Memory B cell (primary cell): ENCODE results near the gene CAMKMT.

Source experiments
- ATAC-seq: fragments of 150-1000 bp; cut with Tn5 transposase; 2 replicates; pipeline ENCODE4 v1.10.0; 2021; ENCODE audit warnings: low read depth, mild to moderate bottlenecking, moderate library complexity
- DNase-seq, 2 donors: peaks; one replicate each; pipeline ENCODE4 v3.0.0; 2022; ENCODE audit warnings: low spot score in 2 of 2
- H3K27ac Mint-ChIP-seq: one replicate; pipeline ENCODE4 v1.8.0; 2022; ENCODE audit warnings: mild to moderate bottlenecking, moderate library complexity, mixed read lengths
- H3K27me3 Mint-ChIP-seq: one replicate; pipeline ENCODE4 v1.8.0; 2022; ENCODE audit warnings: mixed read lengths
- H3K36me3 Mint-ChIP-seq: one replicate; pipeline ENCODE4 v1.8.0; 2022; ENCODE audit warnings: mild to moderate bottlenecking, mixed read lengths
- H3K4me1 Mint-ChIP-seq: one replicate; pipeline ENCODE4 v1.8.0; 2022; ENCODE audit warnings: mixed read lengths
- H3K4me3 Mint-ChIP-seq: one replicate; pipeline ENCODE4 v1.8.0; 2022; ENCODE audit warnings: mild to moderate bottlenecking, moderate library complexity, mixed read lengths
- H3K9me3 Mint-ChIP-seq: one replicate; pipeline ENCODE4 v1.8.0; 2022; ENCODE audit warnings: mixed read lengths

The CAMKMT gene

GRCh38 chr2:44799105-44799504, 437.4 kb downstream of the CAMKMT start:
- DNase-seq: no peak
- peaks cover 27% of the 10 kb centered on the region for H3K27me3 Mint-ChIP-seq
- no peak for ATAC-seq
- no peak overlapping the region for H3K4me3 Mint-ChIP-seq
- H3K36me3 Mint-ChIP-seq: no peaks in the 10 kb centered on the region
- peaks cover 8% of the 10 kb centered on the region for H3K4me1 Mint-ChIP-seq
- H3K27ac Mint-ChIP-seq: no peak overlapping the region
- no peaks in the 10 kb centered on the region for H3K9me3 Mint-ChIP-seq

- H3K4me3 Mint-ChIP-seq: no peak overlapping the region
- no peak for ATAC-seq
- no peaks in the 10 kb centered on the region for H3K9me3 Mint-ChIP-seq
Measured at GRCh38 chr2:44799754-44800153, 438.0 kb downstream of the CAMKMT start.

GRCh38 chr2:44801289-44801840, 439.6 kb downstream of the CAMKMT start:
- Mint-ChIP-seq H3K27ac (no peak overlapping the region), H3K4me1 (peaks cover 10% of the 10 kb centered on the region), H3K9me3 (no peaks in the 10 kb centered on the region), H3K4me3 (peak overlapping the region; percentile 78), H3K27me3 (peaks cover 37% of the 10 kb centered on the region), H3K36me3 (no peaks in the 10 kb centered on the region)
- peak; percentile 34 for ATAC-seq
- DNase-seq: no peak

More at GRCh38 chr2:44799754-44800153, 438.0 kb downstream of the CAMKMT start:
- peaks cover 9% of the 10 kb centered on the region for H3K4me1 Mint-ChIP-seq
- DNase-seq: no peak
- peaks cover 28% of the 10 kb centered on the region for H3K27me3 Mint-ChIP-seq
- no peaks in the 10 kb centered on the region for H3K36me3 Mint-ChIP-seq
- no peak overlapping the region for H3K27ac Mint-ChIP-seq

- DNase-seq: peak in 1 of 2 donors; percentile 25
- no peak for ATAC-seq
- no peaks in the 10 kb centered on the region for H3K36me3 Mint-ChIP-seq
- no peak overlapping the region for H3K27ac Mint-ChIP-seq
- peaks cover 37% of the 10 kb centered on the region for H3K27me3 Mint-ChIP-seq
- peaks cover 10% of the 10 kb centered on the region for H3K4me1 Mint-ChIP-seq
- no peaks in the 10 kb centered on the region for H3K9me3 Mint-ChIP-seq
- H3K4me3 Mint-ChIP-seq: peak overlapping the region; percentile 78
Measured at GRCh38 chr2:44801841-44802776, 440.4 kb downstream of the CAMKMT start.

GRCh38 chr2:44802777-44803424, 441.2 kb downstream of the CAMKMT start:
- Mint-ChIP-seq H3K27ac (no peak overlapping the region), H3K4me1 (peaks cover 10% of the 10 kb centered on the region), H3K9me3 (no peaks in the 10 kb centered on the region), H3K4me3 (no peak overlapping the region), H3K36me3 (no peaks in the 10 kb centered on the region), H3K27me3 (peaks cover 38% of the 10 kb centered on the region)
- DNase-seq: no peak
- no peak for ATAC-seq

- no peak for DNase-seq
- ATAC-seq: peak; percentile 32
- Mint-ChIP-seq H3K27me3 (peaks cover 28% of the 10 kb centered on the region), H3K4me1 (peaks cover 10% of the 10 kb centered on the region), H3K27ac (no peak overlapping the region), H3K9me3 (no peaks in the 10 kb centered on the region), H3K4me3 (no peak overlapping the region), H3K36me3 (no peaks in the 10 kb centered on the region)
Measured at GRCh38 chr2:44804406-44805265, 442.9 kb downstream of the CAMKMT start.

- Mint-ChIP-seq H3K36me3 (no peaks in the 10 kb centered on the region), H3K27me3 (peaks cover 27% of the 10 kb centered on the region), H3K4me3 (no peak overlapping the region), H3K9me3 (no peaks in the 10 kb centered on the region), H3K27ac (no peak overlapping the region), H3K4me1 (peaks cover 10% of the 10 kb centered on the region)
- no peak for DNase-seq
- no peak for ATAC-seq
Measured at GRCh38 chr2:44805401-44806235, 443.9 kb downstream of the CAMKMT start.

- H3K36me3 Mint-ChIP-seq: no peaks in the 10 kb centered on the region
- no peak for DNase-seq
- H3K9me3 Mint-ChIP-seq: peaks cover 1% of the 10 kb centered on the region
- no peak overlapping the region for H3K27ac Mint-ChIP-seq
- ATAC-seq: no peak
- H3K27me3 Mint-ChIP-seq: peaks cover 32% of the 10 kb centered on the region
- H3K4me1 Mint-ChIP-seq: peaks cover 2% of the 10 kb centered on the region
- no peak overlapping the region for H3K4me3 Mint-ChIP-seq
Measured at GRCh38 chr2:44807201-44808025, 445.7 kb downstream of the CAMKMT start.

- Mint-ChIP-seq H3K9me3 (peaks cover 1% of the 10 kb centered on the region), H3K27me3 (peaks cover 27% of the 10 kb centered on the region), H3K4me1 (no peaks in the 10 kb centered on the region), H3K4me3 (no peak overlapping the region), H3K27ac (no peak overlapping the region), H3K36me3 (no peaks in the 10 kb centered on the region)
- ATAC-seq: no peak
- DNase-seq: no peak
Measured at GRCh38 chr2:44810892-44811530, 449.3 kb downstream of the CAMKMT start.

GRCh38 chr2:44813165-44813564, 451.4 kb downstream of the CAMKMT start:
- Mint-ChIP-seq H3K36me3 (no peaks in the 10 kb centered on the region), H3K27me3 (peaks cover 23% of the 10 kb centered on the region), H3K4me3 (no peak overlapping the region), H3K27ac (no peak overlapping the region), H3K9me3 (peaks cover 1% of the 10 kb centered on the region), H3K4me1 (no peaks in the 10 kb centered on the region)
- DNase-seq (no peak), ATAC-seq (no peak)

- Mint-ChIP-seq H3K36me3 (no peaks in the 10 kb centered on the region), H3K9me3 (peaks cover 1% of the 10 kb centered on the region), H3K4me1 (no peaks in the 10 kb centered on the region), H3K4me3 (no peak overlapping the region), H3K27ac (no peak overlapping the region), H3K27me3 (peaks cover 23% of the 10 kb centered on the region)
- DNase-seq: no peak
- no peak for ATAC-seq
Measured at GRCh38 chr2:44813658-44814057, 451.9 kb downstream of the CAMKMT start.

- H3K36me3 Mint-ChIP-seq: no peaks in the 10 kb centered on the region
- DNase-seq: no peak
- H3K27ac Mint-ChIP-seq: no peak overlapping the region
- H3K4me3 Mint-ChIP-seq: no peak overlapping the region
- H3K4me1 Mint-ChIP-seq: no peaks in the 10 kb centered on the region
- peaks cover 16% of the 10 kb centered on the region for H3K27me3 Mint-ChIP-seq
- no peak for ATAC-seq
- no peaks in the 10 kb centered on the region for H3K9me3 Mint-ChIP-seq
Measured at GRCh38 chr2:44817256-44817655, 455.5 kb downstream of the CAMKMT start.
